ENCODE results near the gene RGP1. TPM values are rescaled to one million over a fixed set of nuclear protein-coding genes. Genes with fewer than 3 reads are reported as not detected.

The RGP1 gene
- total RNA-seq, 4 donors from 2014 or later: 12.7 to 19.2 (median 17.5) TPM

- DNase-seq (ENCODE audit: low spot score): no peak
- no peak for ATAC-seq (ENCODE audit: low FRiP score)
- TF ChIP-seq, protein P1, sequence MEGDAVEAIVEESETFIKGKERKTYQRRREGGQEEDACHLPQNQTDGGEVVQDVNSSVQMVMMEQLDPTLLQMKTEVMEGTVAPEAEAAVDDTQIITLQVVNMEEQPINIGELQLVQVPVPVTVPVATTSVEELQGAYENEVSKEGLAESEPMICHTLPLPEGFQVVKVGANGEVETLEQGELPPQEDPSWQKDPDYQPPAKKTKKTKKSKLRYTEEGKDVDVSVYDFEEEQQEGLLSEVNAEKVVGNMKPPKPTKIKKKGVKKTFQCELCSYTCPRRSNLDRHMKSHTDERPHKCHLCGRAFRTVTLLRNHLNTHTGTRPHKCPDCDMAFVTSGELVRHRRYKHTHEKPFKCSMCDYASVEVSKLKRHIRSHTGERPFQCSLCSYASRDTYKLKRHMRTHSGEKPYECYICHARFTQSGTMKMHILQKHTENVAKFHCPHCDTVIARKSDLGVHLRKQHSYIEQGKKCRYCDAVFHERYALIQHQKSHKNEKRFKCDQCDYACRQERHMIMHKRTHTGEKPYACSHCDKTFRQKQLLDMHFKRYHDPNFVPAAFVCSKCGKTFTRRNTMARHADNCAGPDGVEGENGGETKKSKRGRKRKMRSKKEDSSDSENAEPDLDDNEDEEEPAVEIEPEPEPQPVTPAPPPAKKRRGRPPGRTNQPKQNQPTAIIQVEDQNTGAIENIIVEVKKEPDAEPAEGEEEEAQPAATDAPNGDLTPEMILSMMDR (IDR thresholded peaks at IDR 0.05): no peak
These were observed 5.6 kb upstream of the RGP1 start for GRCh38 chr9:35743452-35743851.

DNA sequence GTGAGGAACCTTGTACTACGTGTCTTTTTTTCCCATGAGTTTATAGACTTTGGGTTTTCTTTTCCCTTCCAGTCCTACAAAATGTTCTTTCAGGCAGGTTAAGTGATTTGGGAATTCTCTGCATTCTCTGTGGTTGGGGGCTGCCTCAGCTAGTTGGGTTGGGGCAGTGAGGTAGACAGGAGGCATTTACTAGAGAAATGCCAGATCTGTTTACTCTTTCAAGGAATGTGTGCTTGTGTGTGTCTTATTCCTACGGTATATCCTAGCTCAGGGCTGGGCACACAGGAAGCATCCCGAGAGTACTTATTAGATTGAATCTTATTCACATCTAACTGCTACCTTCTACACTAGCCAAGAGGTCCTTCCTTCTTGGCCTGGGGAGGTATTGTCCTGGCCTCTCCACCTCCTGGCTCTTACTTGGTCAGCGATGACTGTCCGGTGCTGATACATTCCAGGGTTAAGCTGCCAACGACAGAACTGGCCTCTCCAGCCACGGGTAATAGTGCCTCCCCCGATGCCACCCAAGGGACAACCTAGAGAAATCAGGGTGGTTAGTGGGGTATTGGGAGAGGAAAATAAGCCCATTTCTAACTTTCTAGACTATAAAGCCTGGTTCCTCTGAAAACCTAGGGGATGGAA lies 5.1 kb upstream of the RGP1 start:
- ATAC-seq (ENCODE audit: low FRiP score) (no peak), DNase-seq (ENCODE audit: low spot score) (no peak)
- TF ChIP-seq, protein P1 (IDR thresholded peaks at IDR 0.05): no peak

DNA sequence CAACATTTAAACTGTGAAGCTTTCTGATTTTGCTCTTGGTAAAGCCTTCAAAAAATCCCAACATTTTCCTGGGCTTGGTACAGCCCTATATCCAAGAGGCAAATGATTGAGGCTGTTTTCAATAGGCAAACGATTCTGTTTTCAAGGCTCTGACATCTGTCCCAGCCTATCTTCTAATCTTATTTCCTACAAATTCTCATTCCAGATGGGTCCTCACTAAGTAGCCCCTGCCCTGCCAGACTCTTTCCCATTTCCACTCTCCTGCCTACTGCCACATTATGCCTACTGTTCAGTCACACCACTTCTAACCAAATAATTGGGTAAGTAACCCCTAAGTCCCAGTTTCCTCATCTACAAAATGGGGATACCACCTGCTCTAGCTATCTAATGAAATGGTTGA lies 3.5 kb upstream of the RGP1 start:
- DNase-seq (ENCODE audit: low spot score) (no peak), ATAC-seq (ENCODE audit: low FRiP score) (no peak)
- TF ChIP-seq, protein P1 (IDR thresholded peaks at IDR 0.05): no peak

GRCh38 chr9:35746583-35746982 lies 2.5 kb upstream of the RGP1 start:
- TF ChIP-seq, protein P1 (IDR thresholded peaks at IDR 0.05): no peak
- DNase-seq (ENCODE audit: low spot score): no peak
- no peak for ATAC-seq (ENCODE audit: low FRiP score)

DNA sequence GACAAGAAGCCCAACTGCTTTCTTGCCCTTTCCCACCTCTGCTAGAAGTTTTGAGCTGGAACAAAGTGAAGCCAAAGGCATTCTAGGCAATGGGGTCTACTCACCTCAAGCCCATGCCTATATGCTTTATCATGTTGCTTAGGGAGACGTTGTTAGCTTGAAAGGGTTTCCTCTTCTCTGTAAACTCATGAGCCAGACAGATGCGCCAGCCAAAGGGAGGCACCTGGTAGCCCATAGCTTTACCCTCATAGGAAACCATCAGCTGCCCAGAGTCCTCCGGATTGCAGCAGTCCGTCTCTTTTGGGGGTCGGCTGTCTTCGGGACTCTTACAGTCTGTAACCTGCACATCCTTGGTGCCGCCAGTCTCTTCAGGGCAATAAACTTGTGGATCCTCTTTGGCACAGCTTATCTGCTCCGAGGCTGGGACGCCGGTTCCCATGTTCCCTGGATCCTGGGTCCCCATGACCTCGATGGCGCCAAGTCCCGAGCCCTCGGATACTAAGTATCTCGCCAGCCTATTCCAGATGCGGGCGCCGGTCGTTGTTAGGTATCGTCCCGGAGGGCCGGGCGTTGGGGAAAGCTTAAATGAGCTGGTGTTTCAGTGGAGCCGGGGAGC lies 737 bp upstream of the RGP1 start:
- DNase-seq (ENCODE audit: low spot score): no peak
- TF ChIP-seq, protein P1 (IDR thresholded peaks at IDR 0.05): no peak

GRCh38 chr9:35749515-35750255 lies 598 bp downstream of the RGP1 start:
- TF ChIP-seq, protein P1 (IDR thresholded peaks at IDR 0.05): no peak
- peak; percentile 45 for ATAC-seq (ENCODE audit: low FRiP score)

More for the DNA sequence above, 737 bp upstream of the RGP1 start:
- no peak for ATAC-seq (ENCODE audit: low FRiP score)

More at GRCh38 chr9:35749515-35750255, 598 bp downstream of the RGP1 start:
- no peak for DNase-seq (ENCODE audit: low spot score)
